ENCODE data around the gene SLC5A10. TPM values are rescaled to one million over a fixed set of nuclear protein-coding genes. Genes with fewer than 3 reads are reported as not detected.
"Not testable (repeated sequence)": the region's sequence is repeated elsewhere in the genome, so short reads cannot be mapped to it uniquely, and the experiment has no call there.

The SLC5A10 gene
- polyA plus RNA-seq, 1 of the 3 experiments (the other 2 are of a cell fraction): not detected

DNA sequence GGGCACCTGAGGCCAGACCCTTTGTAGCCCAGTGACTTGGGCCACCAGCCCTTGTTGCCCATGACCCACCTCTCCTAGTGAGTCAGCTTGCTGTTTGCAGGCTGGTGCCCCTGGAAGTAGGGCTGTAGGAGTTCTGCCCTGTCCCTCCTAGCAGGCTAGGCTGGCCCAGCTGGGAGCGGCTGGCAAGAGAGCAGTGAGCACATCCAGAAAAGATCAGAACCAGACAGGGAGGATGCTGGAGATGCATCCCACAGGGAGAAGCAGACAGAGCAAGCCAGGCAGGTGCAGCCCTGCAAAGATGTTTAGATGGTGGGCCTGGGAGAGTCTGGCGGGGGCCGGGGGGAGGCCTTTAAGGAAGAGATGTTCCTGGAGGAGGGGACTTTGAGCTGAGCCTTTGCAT is 2.4 kb downstream of the SLC5A10 start:
- H3K4me2 ChIP-seq: no peak overlapping the region
- H3F3A ChIP-seq (replicated peaks; ENCODE audit: insufficient read depth): no peaks in the 10 kb centered on the region
- H3K9me2 ChIP-seq: no peaks in the 10 kb centered on the region
- H3K9ac ChIP-seq: no peak overlapping the region
- H3K9me3 ChIP-seq: no peaks in the 10 kb centered on the region
- H2AFZ ChIP-seq (ENCODE audit: low read depth): no peak overlapping the region
- no peak for TF ChIP-seq SMC3 (IDR thresholded peaks at IDR 0.05; ENCODE audit: low read depth, low read length)
- no peak for TF ChIP-seq GATA2 (CRISPR knock-in tag; IDR thresholded peaks at IDR 0.05)
- TF ChIP-seq TCF12 (IDR thresholded peaks at IDR 0.05): no peak
- no peak for TF ChIP-seq CHD2 (IDR thresholded peaks at IDR 0.05; ENCODE audit: low read length, partially characterized antibody)
- H3K4me1 ChIP-seq (ENCODE audit: control insufficient read depth in 1 of 2, insufficient read depth in 2 of 2, low read depth in 1 of 2, low read length in 1 of 2): peaks cover 0 to 4% of the 10 kb centered on the region in 2 experiments; a peak in 1 of 4 replicates
- no peaks in the 10 kb centered on the region for H3K79me2 ChIP-seq (ENCODE audit: insufficient read depth)
- WGBS (ENCODE audit: low lambda C conversion rate): 81% methylated on average over 3 of the region's 3 CpGs
- no peak overlapping the region for H3K4me3 ChIP-seq (ENCODE audit: low read depth in 2 of 2, low read length in 1 of 2)
- ChIA-PET POLR2A (no interaction called here), CTCF (interaction anchor here (0.9 kb wide), 1 partner anchor 329 kb away, joined by 6 read pairs; no protein-coding TSS in a partner anchor)
- H3K36me3 ChIP-seq (replicated peaks in 1 of 2; ENCODE audit: control insufficient read depth in 1 of 2, insufficient read depth in 2 of 2, low read length in 1 of 2): no peaks in the 10 kb centered on the region
- no peaks in the 10 kb centered on the region for H4K20me1 ChIP-seq (ENCODE audit: insufficient read depth)
- DNase-seq: no peak
- no peaks in the 10 kb centered on the region; the same call in 1 of the 2 replicates for H3K27me3 ChIP-seq (ENCODE audit: insufficient read depth)
- H3K27ac ChIP-seq (ENCODE audit: low read depth in 2 of 2, low read length in 1 of 2): no peak overlapping the region

DNA sequence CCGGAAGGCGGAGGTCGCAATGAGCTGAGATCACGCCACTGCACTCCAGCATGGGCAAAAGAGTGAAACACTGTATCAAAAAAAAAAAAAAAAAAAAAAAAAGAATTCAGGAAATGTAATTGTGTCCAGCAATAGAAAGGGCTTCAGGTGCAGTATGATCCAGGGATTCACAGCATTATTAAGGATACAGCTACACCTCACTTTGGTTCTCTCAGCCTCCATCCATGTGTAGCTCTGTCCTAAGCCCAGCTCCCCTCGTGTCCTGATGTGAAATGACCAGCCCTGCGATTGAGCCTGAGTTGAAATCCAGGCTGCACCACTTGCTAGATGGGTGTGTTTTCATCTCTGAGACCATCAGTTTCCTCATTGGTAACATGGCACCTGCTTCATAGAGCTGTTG is 3.0 kb downstream of the SLC5A10 start:
- Histone ChIP-seq H3K27ac (ENCODE audit: low read depth in 2 of 2, low read length in 1 of 2) (no peak overlapping the region), H3K27me3 (ENCODE audit: insufficient read depth) (no peaks in the 10 kb centered on the region; the same call in 1 of the 2 replicates), H3K79me2 (ENCODE audit: insufficient read depth) (no peaks in the 10 kb centered on the region), H3F3A (replicated peaks; ENCODE audit: insufficient read depth) (no peaks in the 10 kb centered on the region), H2AFZ (ENCODE audit: low read depth) (no peak overlapping the region), H3K9me3 (no peaks in the 10 kb centered on the region), H4K20me1 (ENCODE audit: insufficient read depth) (no peaks in the 10 kb centered on the region), H3K4me3 (ENCODE audit: low read depth in 2 of 2, low read length in 1 of 2) (no peak overlapping the region), H3K4me2 (no peak overlapping the region), H3K36me3 (replicated peaks in 1 of 2; ENCODE audit: control insufficient read depth in 1 of 2, insufficient read depth in 2 of 2, low read length in 1 of 2) (no peaks in the 10 kb centered on the region), H3K9me2 (no peaks in the 10 kb centered on the region), H3K9ac (no peak overlapping the region), H3K4me1 (ENCODE audit: control insufficient read depth in 1 of 2, insufficient read depth in 2 of 2, low read depth in 1 of 2, low read length in 1 of 2) (peaks cover 0 to 4% of the 10 kb centered on the region in 2 experiments; a peak in 1 of 4 replicates)
- no peak for DNase-seq
- WGBS (ENCODE audit: low lambda C conversion rate): 81% methylated on average over 6 of the region's 6 CpGs
- TF ChIP-seq, protein P1, sequence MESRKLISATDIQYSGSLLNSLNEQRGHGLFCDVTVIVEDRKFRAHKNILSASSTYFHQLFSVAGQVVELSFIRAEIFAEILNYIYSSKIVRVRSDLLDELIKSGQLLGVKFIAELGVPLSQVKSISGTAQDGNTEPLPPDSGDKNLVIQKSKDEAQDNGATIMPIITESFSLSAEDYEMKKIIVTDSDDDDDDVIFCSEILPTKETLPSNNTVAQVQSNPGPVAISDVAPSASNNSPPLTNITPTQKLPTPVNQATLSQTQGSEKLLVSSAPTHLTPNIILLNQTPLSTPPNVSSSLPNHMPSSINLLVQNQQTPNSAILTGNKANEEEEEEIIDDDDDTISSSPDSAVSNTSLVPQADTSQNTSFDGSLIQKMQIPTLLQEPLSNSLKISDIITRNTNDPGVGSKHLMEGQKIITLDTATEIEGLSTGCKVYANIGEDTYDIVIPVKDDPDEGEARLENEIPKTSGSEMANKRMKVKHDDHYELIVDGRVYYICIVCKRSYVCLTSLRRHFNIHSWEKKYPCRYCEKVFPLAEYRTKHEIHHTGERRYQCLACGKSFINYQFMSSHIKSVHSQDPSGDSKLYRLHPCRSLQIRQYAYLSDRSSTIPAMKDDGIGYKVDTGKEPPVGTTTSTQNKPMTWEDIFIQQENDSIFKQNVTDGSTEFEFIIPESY (IDR thresholded peaks at IDR 0.05; ENCODE audit: borderline replicate concordance, low read depth): no peak
- TF ChIP-seq MXI1 (IDR thresholded peaks at IDR 0.05; ENCODE audit: low read depth, low read length) (no peak), NFIC (IDR thresholded peaks at IDR 0.05; ENCODE audit: borderline replicate concordance) (no peak), JUND (IDR thresholded peaks at IDR 0.05) (no peak), NRF1 (IDR thresholded peaks at IDR 0.05; ENCODE audit: low read depth, low read length) (no peak)
- TF ChIP-seq, protein P2, sequence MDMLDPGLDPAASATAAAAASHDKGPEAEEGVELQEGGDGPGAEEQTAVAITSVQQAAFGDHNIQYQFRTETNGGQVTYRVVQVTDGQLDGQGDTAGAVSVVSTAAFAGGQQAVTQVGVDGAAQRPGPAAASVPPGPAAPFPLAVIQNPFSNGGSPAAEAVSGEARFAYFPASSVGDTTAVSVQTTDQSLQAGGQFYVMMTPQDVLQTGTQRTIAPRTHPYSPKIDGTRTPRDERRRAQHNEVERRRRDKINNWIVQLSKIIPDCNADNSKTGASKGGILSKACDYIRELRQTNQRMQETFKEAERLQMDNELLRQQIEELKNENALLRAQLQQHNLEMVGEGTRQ (IDR thresholded peaks at IDR 0.05; ENCODE audit: borderline replicate concordance, low read depth, low read length): no peak
- TF ChIP-seq, protein P3, sequence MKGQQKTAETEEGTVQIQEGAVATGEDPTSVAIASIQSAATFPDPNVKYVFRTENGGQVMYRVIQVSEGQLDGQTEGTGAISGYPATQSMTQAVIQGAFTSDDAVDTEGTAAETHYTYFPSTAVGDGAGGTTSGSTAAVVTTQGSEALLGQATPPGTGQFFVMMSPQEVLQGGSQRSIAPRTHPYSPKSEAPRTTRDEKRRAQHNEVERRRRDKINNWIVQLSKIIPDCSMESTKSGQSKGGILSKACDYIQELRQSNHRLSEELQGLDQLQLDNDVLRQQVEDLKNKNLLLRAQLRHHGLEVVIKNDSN (IDR thresholded peaks at IDR 0.05; ENCODE audit: borderline replicate concordance, low read depth): no peak
- POLR2A ChIA-PET: no interaction called here
- CTCF ChIA-PET: interaction anchor here (0.9 kb wide), 1 partner anchor 329 kb away, joined by 6 read pairs; no protein-coding TSS in a partner anchor

DNA sequence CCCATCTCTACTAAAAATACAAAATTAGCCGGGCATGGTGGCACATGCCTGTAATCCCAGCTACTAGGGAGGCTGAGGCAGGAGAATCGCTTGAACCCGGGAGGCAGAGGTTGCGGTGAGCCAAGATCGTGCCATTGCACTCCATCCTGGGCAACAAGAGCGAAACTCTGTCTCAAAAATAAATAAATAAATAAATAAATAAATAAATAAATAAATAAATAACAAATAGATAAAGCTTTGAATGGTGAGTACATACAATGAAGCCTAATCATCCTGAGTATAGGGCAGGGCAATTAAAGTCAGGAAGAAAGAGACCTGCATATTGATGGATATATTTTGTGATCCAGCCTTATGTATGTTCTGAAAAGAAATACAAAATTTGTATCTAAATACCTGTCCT is 4.1 kb downstream of the SLC5A10 start:
- H3K27me3 ChIP-seq (ENCODE audit: insufficient read depth); H3K9ac ChIP-seq; H3K27ac ChIP-seq (ENCODE audit: low read depth in 2 of 2, low read length in 1 of 2); DNase-seq; H3K4me1 ChIP-seq (ENCODE audit: control insufficient read depth in 1 of 2, insufficient read depth in 2 of 2, low read depth in 1 of 2, low read length in 1 of 2); H3K36me3 ChIP-seq (replicated peaks in 1 of 2; ENCODE audit: control insufficient read depth in 1 of 2, insufficient read depth in 2 of 2, low read length in 1 of 2); H3K4me2 ChIP-seq; H3F3A ChIP-seq (replicated peaks; ENCODE audit: insufficient read depth); POLR2A ChIA-PET; H3K79me2 ChIP-seq (ENCODE audit: insufficient read depth); H2AFZ ChIP-seq (ENCODE audit: low read depth); H4K20me1 ChIP-seq (ENCODE audit: insufficient read depth); H3K9me2 ChIP-seq; CTCF ChIA-PET; H3K4me3 ChIP-seq (ENCODE audit: low read depth in 2 of 2, low read length in 1 of 2); H3K9me3 ChIP-seq: not testable (repeated sequence)
- 90% methylated on average over 6 of the region's 6 CpGs for WGBS (ENCODE audit: low lambda C conversion rate)
